Adrenal gland (tissue), 5 donors: ENCODE results near the gene OTX1.

Experiments
- CTCF ChIP-seq, 6 experiments: fragments of 450-650 bp in 4 of 6; fragments of 200-600 bp in 2 of 6; sonication (generic) in 1 of 6; IDR thresholded peaks; 1 replicate in 5 of 6; 2 replicates in 1 of 6; pipeline versions ENCODE4 v1.5.1 to v1.8.0; 2016 to 2021; ENCODE audit warnings: antibody characterized with exemption in 6 of 6, mild to moderate bottlenecking in 2 of 6, moderate library complexity in 1 of 6
- POLR2A ChIP-seq, 2 donors: fragments of 450-650 bp; IDR thresholded peaks; one replicate each; pipeline ENCODE4 v1.6.1; 2017; ENCODE audit warnings: antibody characterized with exemption in 2 of 2, mild to moderate bottlenecking in 2 of 2, moderate library complexity in 1 of 2
- donor health status: DM: no; HTN: no; CAD: no.

- TF ChIP-seq CTCF (IDR thresholded peaks at IDR 0.05) (no peak), POLR2A (IDR thresholded peaks at IDR 0.05) (no peak)
These were observed 49.1 kb upstream of the OTX1 start for GRCh38 chr2:63001576-63001975.
